CD4-positive, alpha-beta T cell treated with Interleukin-15 for 1 hour (primary cell): ENCODE measurements around the gene SLC9A9.
"Not testable (repeated sequence)": the region's sequence is repeated elsewhere in the genome, so short reads cannot be mapped to it uniquely, and the experiment has no call there.

Source experiments
- DNase-seq: peaks from one replicate; pipeline ENCODE4 v3.0.0-alpha.2; 2020

The SLC9A9 gene

GRCh38 chr3:143808030-143808429, 40.2 kb downstream of the SLC9A9 start:
- no peak for DNase-seq

GRCh38 chr3:143806038-143806437, 42.2 kb downstream of the SLC9A9 start:
- DNase-seq: no peak

DNA sequence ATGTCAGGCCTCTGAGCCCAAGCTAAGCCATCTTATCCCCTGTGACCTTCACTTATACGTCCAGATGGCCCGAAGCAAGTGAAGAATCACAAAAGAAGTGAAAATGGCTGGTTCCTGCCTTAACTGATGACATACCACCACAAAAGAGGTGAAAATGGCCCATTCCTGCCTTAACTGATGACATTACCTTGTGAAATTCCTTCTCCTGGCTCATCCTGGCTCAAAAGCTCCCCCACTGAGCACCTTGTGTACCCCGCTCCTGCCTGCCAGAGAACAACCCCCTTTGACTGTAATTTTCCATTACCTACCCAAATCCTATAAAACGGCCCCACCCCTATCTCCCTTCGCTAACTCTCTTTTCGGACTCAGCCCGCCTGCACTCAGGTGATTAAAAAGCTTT, 42.8 kb downstream of the SLC9A9 start:
- not testable (repeated sequence) for DNase-seq

GRCh38 chr3:143801046-143801445, 47.2 kb downstream of the SLC9A9 start:
- not testable (repeated sequence) for DNase-seq

DNA sequence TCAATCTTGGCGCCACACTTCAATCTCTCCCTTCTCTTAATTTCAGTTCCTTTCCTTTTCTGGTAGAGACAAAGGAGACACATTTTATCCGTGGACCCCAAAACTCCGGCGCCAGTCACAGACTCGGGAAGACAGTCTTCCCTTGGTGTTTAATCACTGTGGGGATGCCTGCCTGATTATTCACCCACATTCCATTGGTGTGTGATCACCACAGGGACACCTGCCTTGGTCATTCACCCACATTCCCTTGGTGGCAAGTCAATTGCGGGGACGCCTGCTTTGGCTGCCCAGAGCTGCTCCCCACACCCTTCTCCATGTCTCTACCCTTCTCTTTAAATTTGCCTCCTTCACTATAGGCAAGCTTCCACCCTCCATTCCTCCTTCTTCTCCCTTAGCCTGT, 50.1 kb downstream of the SLC9A9 start:
- not testable (repeated sequence) for DNase-seq

DNA sequence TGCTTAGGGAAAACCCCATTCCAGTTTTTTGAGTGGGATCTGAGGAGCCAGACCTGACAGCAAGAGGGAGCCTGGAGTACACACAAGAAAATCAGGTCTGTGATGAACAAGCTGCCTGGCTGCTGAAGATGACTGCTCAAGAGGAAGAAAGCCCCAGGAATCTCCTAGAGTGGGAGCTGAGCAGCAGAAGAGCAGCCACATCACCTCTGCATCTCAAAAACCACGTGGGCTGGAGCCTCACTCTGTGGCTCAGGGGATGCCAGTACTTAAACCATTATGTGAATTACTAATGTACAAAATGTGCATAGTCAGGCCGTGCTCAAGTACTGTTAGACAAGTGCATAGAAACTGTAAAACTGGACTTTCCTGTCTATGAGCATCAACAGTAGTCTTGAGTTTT, 52.4 kb downstream of the SLC9A9 start:
- no peak for DNase-seq

GRCh38 chr3:143794793-143795462, 53.3 kb downstream of the SLC9A9 start:
- no peak for DNase-seq

DNA sequence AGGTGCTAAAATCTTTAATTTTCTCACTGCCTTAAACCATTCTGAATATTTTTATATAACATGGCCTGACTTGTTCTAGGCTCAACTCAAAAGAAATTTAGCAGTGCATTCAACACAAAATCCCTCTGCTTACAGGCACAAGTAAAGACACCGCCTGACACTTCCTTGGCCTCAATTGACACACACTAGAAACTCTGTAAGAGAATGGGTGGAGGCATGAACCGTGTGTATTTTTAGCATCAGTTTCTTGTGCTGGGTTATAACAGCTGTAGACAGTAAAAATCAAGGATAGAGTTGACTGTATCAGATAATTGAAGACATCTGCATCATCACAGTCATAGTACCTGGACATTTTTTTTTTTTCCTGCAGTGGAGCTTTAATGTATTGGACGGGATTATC, 54.3 kb downstream of the SLC9A9 start:
- no peak for DNase-seq

DNA sequence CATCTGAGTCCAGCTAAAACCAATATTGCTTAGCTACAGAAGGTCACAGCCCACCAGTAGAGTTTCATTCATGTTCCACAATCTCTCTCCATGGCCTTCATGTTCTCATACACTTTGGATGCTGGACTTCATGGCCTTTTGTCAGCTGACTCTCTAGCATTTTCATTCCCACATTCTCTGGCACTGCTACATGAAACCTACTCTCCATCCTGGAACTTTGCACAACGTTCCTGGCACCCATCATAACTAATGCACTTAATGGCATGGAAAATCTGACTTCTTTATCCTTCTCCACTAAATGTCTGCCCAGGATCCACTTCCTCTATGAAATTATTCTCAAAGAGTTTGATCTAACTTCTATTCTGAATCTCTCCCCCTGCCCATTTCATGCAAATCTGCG, 56.9 kb downstream of the SLC9A9 start:
- no peak for DNase-seq

GRCh38 chr3:143786219-143787191, 61.8 kb downstream of the SLC9A9 start:
- DNase-seq: no peak

DNA sequence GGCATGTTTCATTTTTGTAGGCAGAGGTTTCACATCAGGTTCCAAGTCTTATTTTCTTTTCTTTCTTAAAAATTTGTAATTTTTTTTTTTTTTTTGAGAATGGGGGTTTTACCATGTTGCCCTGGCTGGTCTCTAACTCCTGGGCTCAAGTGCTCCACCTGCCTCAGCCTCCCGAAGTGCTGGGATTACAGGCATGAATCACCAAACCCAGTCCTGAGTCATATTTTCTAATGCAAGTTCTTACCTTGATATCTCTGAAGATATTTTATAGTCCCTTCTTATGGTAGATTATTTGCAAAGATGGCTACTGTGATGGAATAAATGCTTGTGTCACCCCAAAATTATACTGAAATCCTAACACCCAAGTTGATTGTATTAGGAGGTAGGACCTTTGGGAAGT, 63.8 kb downstream of the SLC9A9 start:
- DNase-seq: no peak

GRCh38 chr3:143783851-143784370, 64.4 kb downstream of the SLC9A9 start:
- no peak for DNase-seq

DNA sequence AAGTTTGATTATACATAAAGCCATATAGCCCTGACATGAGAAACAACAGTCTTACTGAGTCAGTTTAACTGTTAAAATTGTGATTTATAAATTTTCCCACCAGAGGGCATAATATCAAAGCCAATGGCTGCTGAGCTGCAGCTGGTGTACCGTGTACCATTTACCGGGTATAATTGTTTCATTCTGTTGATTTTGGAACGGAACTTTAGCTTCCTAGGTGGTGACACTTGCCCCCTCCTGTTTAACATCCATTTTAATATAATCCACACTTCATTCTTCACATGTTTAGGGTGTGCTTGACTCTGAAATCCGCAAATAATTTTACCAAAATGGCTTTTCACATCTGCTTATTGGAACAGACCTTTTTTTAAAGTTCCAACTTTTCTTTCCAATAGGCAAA, 72.8 kb downstream of the SLC9A9 start:
- DNase-seq: no peak

DNA sequence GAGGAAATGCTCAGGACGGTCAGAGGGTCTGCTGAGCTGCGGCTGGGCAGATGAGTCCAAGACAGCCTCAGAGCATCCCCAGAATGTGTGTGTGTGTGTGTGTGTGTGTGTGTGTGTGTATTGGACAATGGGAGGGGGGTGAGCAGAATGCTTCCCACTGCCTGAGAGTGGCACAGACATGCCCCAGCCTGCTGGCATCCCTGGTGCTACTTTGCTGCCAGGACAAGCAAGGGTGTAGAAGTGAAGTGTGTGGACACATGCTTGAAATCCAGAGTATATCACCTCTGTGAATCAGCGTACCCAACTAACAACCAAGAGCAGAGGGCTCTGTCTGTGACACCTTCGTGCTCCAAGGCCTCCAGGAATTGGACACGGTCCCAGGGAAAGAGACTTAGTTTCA, 76.3 kb downstream of the SLC9A9 start:
- no peak for DNase-seq

GRCh38 chr3:143771258-143771657, 77.0 kb downstream of the SLC9A9 start:
- DNase-seq: no peak

DNA sequence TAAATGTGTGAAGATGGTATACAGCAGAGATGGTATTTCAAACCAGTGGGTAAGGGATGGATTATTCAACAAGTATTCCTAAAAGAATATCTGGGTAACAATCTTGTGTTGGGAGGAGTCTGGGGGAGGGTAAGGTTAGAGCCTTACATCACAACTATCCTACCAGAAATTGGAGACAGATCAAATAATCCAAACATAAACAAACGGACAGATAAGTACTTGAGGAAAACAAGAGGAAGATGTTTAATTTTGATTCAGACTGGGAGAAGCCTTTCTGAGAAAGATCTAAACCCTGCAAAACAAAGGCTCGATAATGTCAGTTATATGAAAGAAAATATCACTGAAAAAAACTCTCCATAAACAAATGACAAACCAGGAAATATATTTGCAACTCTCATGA, 77.9 kb downstream of the SLC9A9 start:
- DNase-seq: no peak

- DNase-seq: no peak
These were observed 78.7 kb downstream of the SLC9A9 start for GRCh38 chr3:143769616-143770015.

DNA sequence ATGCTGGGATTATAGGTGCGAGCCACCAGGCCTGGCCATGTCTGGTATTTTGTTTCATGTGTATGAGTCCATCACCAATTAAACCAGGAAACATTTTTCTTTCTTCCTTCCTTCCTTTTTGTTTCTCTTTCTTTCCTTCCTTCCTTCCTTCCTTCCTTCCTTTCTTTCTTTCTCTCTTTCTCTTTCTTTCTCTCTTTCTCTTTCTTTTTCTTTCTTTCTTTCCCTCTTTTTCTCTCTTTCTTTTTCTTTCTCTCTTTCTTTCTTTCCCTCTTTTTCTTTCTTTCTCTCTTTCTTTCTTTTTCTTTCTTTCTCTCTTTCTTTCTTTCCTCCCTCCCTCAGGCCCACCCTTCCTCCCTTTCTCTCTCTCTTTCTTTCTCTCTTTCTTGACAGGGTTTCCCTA, 83.4 kb downstream of the SLC9A9 start:
- no peak for DNase-seq

- DNase-seq: no peak
These were observed 84.6 kb downstream of the SLC9A9 start for GRCh38 chr3:143763564-143764162.

DNA sequence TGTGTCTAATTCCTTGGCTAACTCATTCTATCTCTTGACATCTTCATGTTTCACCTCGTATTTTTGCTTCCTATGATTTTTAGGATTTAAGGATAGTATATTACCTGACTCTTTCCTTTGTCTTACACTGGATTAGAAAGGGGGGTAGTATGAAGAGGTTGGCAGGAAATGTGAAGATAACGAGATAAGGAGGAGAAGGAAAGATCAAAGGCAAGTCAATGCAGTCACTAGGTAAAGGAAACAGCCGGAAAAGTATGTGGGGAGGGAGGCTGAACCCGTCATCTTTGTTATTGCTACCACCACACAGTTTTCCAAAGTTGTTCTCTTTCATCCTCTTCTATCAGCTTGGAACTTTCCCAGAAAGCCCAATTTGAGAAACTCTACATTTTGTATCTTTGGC, 90.6 kb downstream of the SLC9A9 start:
- DNase-seq: no peak

DNA sequence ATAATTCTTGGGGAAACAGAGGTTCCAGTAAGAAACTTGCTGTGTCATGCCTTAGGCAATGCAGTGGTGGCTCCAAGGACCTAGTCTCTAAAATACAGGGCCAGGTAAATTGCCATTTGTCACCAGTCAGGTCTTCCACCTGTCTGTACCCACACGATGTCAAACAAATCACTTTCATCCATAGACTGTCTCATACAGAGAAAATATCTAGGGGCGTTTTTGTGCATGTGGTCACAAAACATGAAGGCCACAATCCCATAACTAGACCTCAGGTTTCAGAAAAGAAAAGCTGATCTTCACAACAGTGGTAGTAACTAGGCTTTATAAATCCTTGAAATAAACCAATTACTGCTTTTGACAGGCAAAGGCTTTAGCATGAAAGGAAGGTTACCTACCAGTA, 92.3 kb downstream of the SLC9A9 start:
- no peak for DNase-seq

- no peak for DNase-seq
These were observed 94.2 kb downstream of the SLC9A9 start for GRCh38 chr3:143754090-143754489.

DNA sequence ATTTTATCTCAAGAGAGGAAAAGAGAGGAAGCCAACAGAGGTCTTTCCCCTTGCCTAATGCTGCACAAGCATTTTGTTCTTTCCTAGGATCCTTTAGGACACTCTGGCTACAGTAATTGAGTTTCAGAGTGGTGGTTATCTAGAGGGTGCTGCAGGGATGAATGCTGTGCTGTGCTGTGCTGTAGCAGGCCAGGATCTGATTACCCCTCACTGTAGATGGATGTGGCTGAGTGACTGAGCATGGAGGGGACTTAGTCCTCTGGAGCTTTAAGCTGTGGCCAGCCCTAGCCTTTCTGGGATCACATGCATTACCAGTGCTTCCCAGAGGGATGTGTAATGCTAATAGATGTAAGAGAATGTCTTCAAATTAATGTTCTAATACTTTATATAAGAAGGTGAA, 94.8 kb downstream of the SLC9A9 start:
- DNase-seq: no peak

- DNase-seq: no peak
These were observed 95.3 kb downstream of the SLC9A9 start for GRCh38 chr3:143753006-143753405.
